ENCODE results near the gene LRCH3.

LRCH3 gene

DNA sequence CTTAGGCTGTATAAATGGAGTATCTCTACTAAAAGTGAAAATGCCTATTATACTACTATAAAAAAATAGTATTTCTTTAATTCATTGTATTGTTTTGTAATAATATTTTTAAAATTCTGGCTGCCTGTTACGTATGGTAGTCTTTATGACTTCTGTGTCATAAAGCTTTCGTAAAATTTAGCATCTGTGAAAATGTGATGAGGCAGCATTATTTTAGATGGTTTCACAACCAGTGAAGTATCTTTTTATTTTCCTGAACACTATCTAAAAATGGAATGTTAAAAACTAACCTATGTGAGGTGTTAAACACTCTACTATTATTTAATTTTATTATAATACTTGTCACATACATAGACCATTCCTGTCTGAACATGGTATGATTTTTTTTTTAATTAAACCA is 46.2 kb downstream of the LRCH3 start:
- intact Hi-C loops (cut with DNase I; ENCODE audit: low total_unique reads), result no loop called here
- no peak overlapping the region for H3K27ac ChIP-seq
- peaks cover 66 to 83% (median 80%) of the 10 kb centered on the region in 3 donors for H3K36me3 ChIP-seq
- H3K9me3 ChIP-seq, result no peaks in the 10 kb centered on the region
- no peaks in the 10 kb centered on the region for H3K4me1 ChIP-seq
- no peak for TF ChIP-seq CTCF (IDR thresholded peaks at IDR 0.05)
- no peak for DNase-seq
- no peaks in the 10 kb centered on the region for H3K27me3 ChIP-seq
- no peak overlapping the region for H3K4me3 ChIP-seq

- Histone ChIP-seq H3K9me3 (no peaks in the 10 kb centered on the region), H3K4me1 (no peaks in the 10 kb centered on the region), H3K27ac (no peak overlapping the region), H3K27me3 (no peaks in the 10 kb centered on the region), H3K4me3 (no peak overlapping the region), H3K36me3 (peaks cover 68 to 87% (median 73%) of the 10 kb centered on the region in 3 donors)
- intact Hi-C loops (cut with DNase I; ENCODE audit: low total_unique reads), result no loop called here
- no peak for DNase-seq
- no peak for TF ChIP-seq CTCF (IDR thresholded peaks at IDR 0.05)
Measured at GRCh38 chr3:197841789-197842188, 50.7 kb downstream of the LRCH3 start.

DNA sequence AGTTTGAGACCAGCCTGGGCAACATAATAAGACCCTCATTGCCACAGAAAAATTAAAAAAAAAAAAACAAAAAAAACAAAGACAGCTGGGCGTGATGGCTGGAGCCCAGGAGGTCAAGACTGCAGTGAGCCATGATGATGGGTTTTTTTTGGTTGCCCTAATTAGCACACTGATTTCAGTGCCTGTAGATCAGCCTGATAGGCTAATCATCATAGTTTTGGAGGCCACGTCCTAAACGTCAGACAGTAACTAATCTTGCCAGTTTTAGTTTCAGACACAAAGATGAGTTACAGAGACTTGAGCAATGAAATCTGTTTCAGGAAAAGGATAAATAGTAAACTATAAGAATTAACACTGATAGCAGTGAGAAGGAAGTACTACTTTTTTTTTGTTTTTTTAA is 55.4 kb downstream of the LRCH3 start:
- Histone ChIP-seq H3K9me3 (no peaks in the 10 kb centered on the region), H3K27me3 (no peaks in the 10 kb centered on the region), H3K27ac (no peak overlapping the region), H3K4me3 (no peak overlapping the region), H3K36me3 (peaks cover 38 to 83% (median 51%) of the 10 kb centered on the region in 3 donors), H3K4me1 (peaks cover 0 to 2% (median 0%) of the 10 kb centered on the region in 4 donors)
- intact Hi-C loops (cut with DNase I; ENCODE audit: low total_unique reads), result no loop called here
- DNase-seq, result no peak
- no peak for TF ChIP-seq CTCF (IDR thresholded peaks at IDR 0.05)

DNA sequence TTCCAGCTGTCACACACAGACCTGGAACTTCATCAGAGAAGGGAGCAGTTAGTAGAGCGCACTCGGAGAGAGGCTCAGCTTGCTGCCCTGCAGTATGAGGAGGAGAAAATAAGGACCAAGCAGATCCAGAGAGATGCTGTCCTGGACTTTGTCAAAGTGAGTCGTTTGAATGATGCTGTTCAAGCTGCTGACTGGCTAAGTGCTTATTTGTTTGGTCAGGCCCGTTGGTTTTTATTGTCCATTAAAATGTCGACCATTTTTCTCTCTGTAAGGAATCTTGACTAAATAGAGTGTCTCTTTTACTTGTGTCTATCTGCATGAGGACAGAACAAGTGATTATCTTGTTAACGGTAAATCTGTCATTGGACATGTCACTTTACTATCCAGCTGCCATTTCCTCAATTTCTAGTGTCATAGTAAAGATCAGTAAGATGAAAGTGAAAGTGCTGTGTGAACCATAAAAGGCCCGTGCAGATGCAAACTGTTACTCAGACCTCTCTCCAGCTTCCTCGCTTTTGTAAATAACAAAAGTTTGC is 56.9 kb downstream of the LRCH3 start:
- Histone ChIP-seq H3K27ac (no peak overlapping the region), H3K36me3 (peaks cover 31 to 83% (median 48%) of the 10 kb centered on the region in 3 donors), H3K9me3 (no peaks in the 10 kb centered on the region), H3K27me3 (no peaks in the 10 kb centered on the region), H3K4me1 (peaks cover 0 to 2% (median 0%) of the 10 kb centered on the region in 4 donors), H3K4me3 (peak overlapping the region in 1 of 2 donors; percentile 29)
- no peak for DNase-seq
- TF ChIP-seq CTCF (IDR thresholded peaks at IDR 0.05), result no peak
- intact Hi-C loops (cut with DNase I; ENCODE audit: low total_unique reads), result no loop called here

GRCh38 chr3:197854596-197855343 is 63.7 kb downstream of the LRCH3 start:
- H3K9me3 ChIP-seq, result no peaks in the 10 kb centered on the region
- no peaks in the 10 kb centered on the region for H3K27me3 ChIP-seq
- no peak for TF ChIP-seq CTCF (IDR thresholded peaks at IDR 0.05)
- H3K27ac ChIP-seq, result no peak overlapping the region
- no peak overlapping the region for H3K4me3 ChIP-seq
- no peaks in the 10 kb centered on the region for H3K4me1 ChIP-seq
- intact Hi-C loops (cut with DNase I; ENCODE audit: low total_unique reads), result no loop called here
- H3K36me3 ChIP-seq, result peaks cover 43 to 77% (median 57%) of the 10 kb centered on the region in 3 donors
- no peak for DNase-seq

Data from tibial artery (tissue), 4 donors.